Gastrocnemius medialis (tissue), 4 donors: ENCODE data around the gene SLC39A11. TPM values are rescaled to one million over a fixed set of nuclear protein-coding genes. Genes with fewer than 3 reads are reported as not detected.

Source experiments
- ATAC-seq, 2 donors: fragments of 150-250 bp; one replicate each; pipeline ENCODE4 v1.9.1; 2016
- DNase-seq, 2 donors: peaks; one replicate each; pipeline ENCODE4 v3.0.0-alpha.2; 2019
- H3K27ac ChIP-seq, 4 donors: fragments of 200-600 bp; sonication (generic); 1 replicate in 1 of 4; 2 replicates in 3 of 4; pipeline ENCODE4 v1.5.1; 2016 to 2018; ENCODE audit warnings: mild to moderate bottlenecking in 2 of 4, moderate library complexity in 1 of 4
- H3K27me3 ChIP-seq, 3 donors: fragments of 200-600 bp; sonication (generic) in 2 of 3; 1 replicate in 1 of 3; 2 replicates in 2 of 3; pipeline versions ENCODE4 v1.5.1 to v1.6.0; 2016 to 2019; ENCODE audit warnings: mild to moderate bottlenecking in 1 of 3, moderate library complexity in 1 of 3
- H3K36me3 ChIP-seq, 2 donors: fragments of 200-600 bp; sonication (generic) in 1 of 2; one replicate each; pipeline ENCODE4 v1.5.1; 2017 to 2018
- H3K4me1 ChIP-seq, 2 donors: fragments of 200-600 bp; sonication (generic) in 1 of 2; one replicate each; pipeline ENCODE4 v1.5.1; 2016 to 2017; ENCODE audit warnings: mild to moderate bottlenecking in 2 of 2
- H3K4me3 ChIP-seq, 4 donors: fragments of 200-600 bp; sonication (generic) in 3 of 4; 1 replicate in 1 of 4; 2 replicates in 3 of 4; pipeline ENCODE4 v1.5.1; 2016 to 2019; ENCODE audit warnings: mild to moderate bottlenecking in 2 of 4
- H3K9me3 ChIP-seq, 3 donors: fragments of 200-600 bp; sonication (generic) in 2 of 3; 1 replicate in 1 of 3; 2 replicates in 2 of 3; pipeline ENCODE4 v1.5.1; 2016 to 2019
- CTCF ChIP-seq, 5 experiments: fragments of 450-650 bp in 3 of 5; fragments of 200-600 bp in 2 of 5; sonication (generic) in 2 of 5; IDR thresholded peaks in 4 of 5; conservative IDR thresholded peaks in 1 of 5; 1 replicate in 4 of 5; 2 replicates in 1 of 5; pipeline ENCODE4 v1.5.1; 2016 to 2019; ENCODE audit warnings: antibody characterized with exemption in 5 of 5, mild to moderate bottlenecking in 3 of 5, moderate library complexity in 3 of 5
- POLR2A ChIP-seq, 2 donors: fragments of 450-650 bp; IDR thresholded peaks; one replicate each; pipeline ENCODE4 v1.6.1; 2017; ENCODE audit warnings: antibody characterized with exemption in 2 of 2, mild to moderate bottlenecking in 2 of 2, moderate library complexity in 2 of 2
- in situ Hi-C, 4 donors: fragments of 200-750 bp; cut with MboI; loops; one replicate each; pipeline versions ENCODE4 v1.15.0 to v1.8.0; 2017; ENCODE audit warnings: low sequenced_read_pairs in 4 of 4
- intact Hi-C: fragments of 100-400 bp; cut with DNase I; formaldehyde crosslinking; loops from one replicate; pipeline ENCODE4 v1.15.1; 2023; ENCODE audit warnings: low total_unique reads
- total RNA-seq, 4 donors: library from RNA; depleted of rRNA; stranded (reverse); fragments of >200 nt; gene quantifications; one replicate each; pipeline versions ENCODE4 v1.1.0 to v1.2.3, GENCODE V29; 2016

The SLC39A11 gene
- total RNA-seq, 4 donors from 2014 or later = 7.6 to 28.4 (median 10.7) TPM

GRCh38 chr17:72952220-72952619 is 140.3 kb downstream of the SLC39A11 start:
- Histone ChIP-seq H3K27me3 (no peaks in the 10 kb centered on the region), H3K36me3 (no peaks in the 10 kb centered on the region), H3K27ac (no peak overlapping the region), H3K4me1 (no peaks in the 10 kb centered on the region), H3K4me3 (no peak overlapping the region), H3K9me3 (no peaks in the 10 kb centered on the region)
- in situ Hi-C loops = no loop called here
- TF ChIP-seq POLR2A (IDR thresholded peaks at IDR 0.05) (no peak), CTCF (IDR thresholded peaks at IDR 0.05 in 4 of 5, conservative IDR thresholded peaks at IDR 0.05 in 1 of 5) (no peak)
- intact Hi-C loops = no loop called here
- ATAC-seq (no peak), DNase-seq (no peak)

- no peak for DNase-seq
- in situ Hi-C loops = no loop called here
- intact Hi-C loops = no loop called here
- no peaks in the 10 kb centered on the region for H3K36me3 ChIP-seq
- no peak overlapping the region for H3K27ac ChIP-seq
- no peak for ATAC-seq
- TF ChIP-seq POLR2A (IDR thresholded peaks at IDR 0.05) (no peak), CTCF (IDR thresholded peaks at IDR 0.05 in 4 of 5, conservative IDR thresholded peaks at IDR 0.05 in 1 of 5) (no peak)
- H3K4me3 ChIP-seq = no peak overlapping the region
- no peaks in the 10 kb centered on the region for H3K27me3 ChIP-seq
- no peaks in the 10 kb centered on the region for H3K4me1 ChIP-seq
- no peaks in the 10 kb centered on the region for H3K9me3 ChIP-seq
These were observed 142.1 kb downstream of the SLC39A11 start for GRCh38 chr17:72950242-72950931.

- in situ Hi-C loops = no loop called here
- no peak for ATAC-seq
These were observed 144.4 kb downstream of the SLC39A11 start for GRCh38 chr17:72948115-72948514.

GRCh38 chr17:72947475-72947874 is 145.0 kb downstream of the SLC39A11 start:
- Histone ChIP-seq H3K4me3 (no peak overlapping the region), H3K27me3 (no peaks in the 10 kb centered on the region), H3K4me1 (no peaks in the 10 kb centered on the region), H3K27ac (no peak overlapping the region), H3K9me3 (no peaks in the 10 kb centered on the region), H3K36me3 (no peaks in the 10 kb centered on the region)
- intact Hi-C loops = no loop called here
- no peak for ATAC-seq
- no peak for TF ChIP-seq POLR2A (IDR thresholded peaks at IDR 0.05)
- TF ChIP-seq CTCF (IDR thresholded peaks at IDR 0.05 in 4 of 5, conservative IDR thresholded peaks at IDR 0.05 in 1 of 5) = no peak
- in situ Hi-C loops = no loop called here
- no peak for DNase-seq

More at GRCh38 chr17:72948115-72948514, 144.4 kb downstream of the SLC39A11 start:
- intact Hi-C loops = no loop called here
- Histone ChIP-seq H3K4me1 (no peaks in the 10 kb centered on the region), H3K27me3 (no peaks in the 10 kb centered on the region), H3K27ac (no peak overlapping the region), H3K4me3 (no peak overlapping the region), H3K36me3 (no peaks in the 10 kb centered on the region), H3K9me3 (no peaks in the 10 kb centered on the region)
- DNase-seq = no peak
- no peak for TF ChIP-seq POLR2A (IDR thresholded peaks at IDR 0.05)
- TF ChIP-seq CTCF (IDR thresholded peaks at IDR 0.05 in 4 of 5, conservative IDR thresholded peaks at IDR 0.05 in 1 of 5) = no peak

- intact Hi-C loops = no loop called here
- H3K9me3 ChIP-seq = no peaks in the 10 kb centered on the region
- DNase-seq (no peak), ATAC-seq (no peak)
- in situ Hi-C loops = no loop called here
- no peak overlapping the region for H3K27ac ChIP-seq
- no peak overlapping the region for H3K4me3 ChIP-seq
- no peaks in the 10 kb centered on the region for H3K36me3 ChIP-seq
- no peaks in the 10 kb centered on the region for H3K4me1 ChIP-seq
- TF ChIP-seq CTCF (IDR thresholded peaks at IDR 0.05 in 4 of 5, conservative IDR thresholded peaks at IDR 0.05 in 1 of 5) (no peak), POLR2A (IDR thresholded peaks at IDR 0.05) (no peak)
- H3K27me3 ChIP-seq = no peaks in the 10 kb centered on the region
These were observed 145.8 kb downstream of the SLC39A11 start for GRCh38 chr17:72946696-72947095.
